ENCODE results near the gene FKBP1A.

Gene FKBP1A

GRCh38 chr20:1377984-1378734 is 14.7 kb downstream of the FKBP1A start:
- no peaks in the 10 kb centered on the region for H3K4me1 ChIP-seq
- no peak for TF ChIP-seq CTCF (IDR thresholded peaks at IDR 0.05; ENCODE audit: low read depth, low read length)
- DNase-seq, result no peak
- H3K4me3 ChIP-seq (ENCODE audit: low read depth, low read length), result no peak overlapping the region
- no peaks in the 10 kb centered on the region for H3K27me3 ChIP-seq
- no peaks in the 10 kb centered on the region for H3K9me3 ChIP-seq
- no peaks in the 10 kb centered on the region; the same call in 1 of the 2 replicates for H3K36me3 ChIP-seq

GRCh38 chr20:1377341-1377871 is 15.4 kb downstream of the FKBP1A start:
- H3K36me3 ChIP-seq, result no peaks in the 10 kb centered on the region; the same call in 1 of the 2 replicates
- no peak for DNase-seq
- no peak for TF ChIP-seq CTCF (IDR thresholded peaks at IDR 0.05; ENCODE audit: low read depth, low read length)
- H3K4me1 ChIP-seq, result no peaks in the 10 kb centered on the region
- no peaks in the 10 kb centered on the region for H3K27me3 ChIP-seq
- no peak overlapping the region for H3K4me3 ChIP-seq (ENCODE audit: low read depth, low read length)
- no peaks in the 10 kb centered on the region for H3K9me3 ChIP-seq

GRCh38 chr20:1376408-1377270 is 16.2 kb downstream of the FKBP1A start:
- H3K9me3 ChIP-seq, result no peaks in the 10 kb centered on the region
- no peak for TF ChIP-seq CTCF (IDR thresholded peaks at IDR 0.05; ENCODE audit: low read depth, low read length)
- H3K4me3 ChIP-seq (ENCODE audit: low read depth, low read length), result no peak overlapping the region
- DNase-seq, result no peak
- H3K4me1 ChIP-seq, result no peaks in the 10 kb centered on the region
- no peaks in the 10 kb centered on the region; the same call in 1 of the 2 replicates for H3K36me3 ChIP-seq
- no peaks in the 10 kb centered on the region for H3K27me3 ChIP-seq

- Histone ChIP-seq H3K27me3 (no peaks in the 10 kb centered on the region), H3K4me3 (ENCODE audit: low read depth, low read length) (no peak overlapping the region), H3K9me3 (no peaks in the 10 kb centered on the region), H3K4me1 (no peaks in the 10 kb centered on the region), H3K36me3 (no peaks in the 10 kb centered on the region; the same call in 1 of the 2 replicates)
- no peak for TF ChIP-seq CTCF (IDR thresholded peaks at IDR 0.05; ENCODE audit: low read depth, low read length)
- DNase-seq, result no peak
Observed at GRCh38 chr20:1376007-1376406, 16.8 kb downstream of the FKBP1A start.

- H3K4me1 ChIP-seq, result no peaks in the 10 kb centered on the region
- no peak for DNase-seq
- H3K4me3 ChIP-seq (ENCODE audit: low read depth, low read length), result no peak overlapping the region
- no peaks in the 10 kb centered on the region for H3K9me3 ChIP-seq
- no peak for TF ChIP-seq CTCF (IDR thresholded peaks at IDR 0.05; ENCODE audit: low read depth, low read length)
- H3K27me3 ChIP-seq, result no peaks in the 10 kb centered on the region
- no peaks in the 10 kb centered on the region; the same call in 1 of the 2 replicates for H3K36me3 ChIP-seq
Observed at GRCh38 chr20:1375515-1375914, 17.3 kb downstream of the FKBP1A start.

Data from BE2C (cell line).